Neural cell (in vitro differentiated cells): Measurements from ENCODE around the gene DZIP1.

Experiments
- EP300 ChIP-seq: fragments of 450-650 bp; conservative IDR thresholded peaks from 2 replicates; pipeline ENCODE4 v1.6.1; 2014; ENCODE audit warnings: antibody characterized with exemption, mild to moderate bottlenecking, moderate library complexity; ENCODE audit not compliant: poor library complexity, severe bottlenecking
- MXI1 ChIP-seq: fragments of 450-650 bp; conservative IDR thresholded peaks from 2 replicates; pipeline ENCODE4 v1.6.1; 2014; ENCODE audit warnings: antibody characterized with exemption, mild to moderate bottlenecking; ENCODE audit not compliant: poor library complexity, severe bottlenecking
- POLR2AphosphoS5 ChIP-seq: IDR thresholded peaks from 2 replicates; pipeline ENCODE4 v1.6.1; 2012
- TAF1 ChIP-seq: IDR thresholded peaks from 2 replicates; pipeline ENCODE4 v1.6.1; 2012; ENCODE audit warnings: low read depth
- TF ChIP-seq, protein P1 (sequence below): fragments of 450-650 bp; IDR thresholded peaks from 2 replicates; pipeline ENCODE4 v1.5.1; 2014; ENCODE audit warnings: antibody characterized with exemption, mild to moderate bottlenecking, moderate library complexity; ENCODE audit not compliant: poor library complexity, severe bottlenecking
- TF ChIP-seq, protein P2 (sequence below): IDR thresholded peaks from 2 replicates; pipeline ENCODE4 v1.6.1; 2012; ENCODE audit warnings: borderline replicate concordance

DNA sequence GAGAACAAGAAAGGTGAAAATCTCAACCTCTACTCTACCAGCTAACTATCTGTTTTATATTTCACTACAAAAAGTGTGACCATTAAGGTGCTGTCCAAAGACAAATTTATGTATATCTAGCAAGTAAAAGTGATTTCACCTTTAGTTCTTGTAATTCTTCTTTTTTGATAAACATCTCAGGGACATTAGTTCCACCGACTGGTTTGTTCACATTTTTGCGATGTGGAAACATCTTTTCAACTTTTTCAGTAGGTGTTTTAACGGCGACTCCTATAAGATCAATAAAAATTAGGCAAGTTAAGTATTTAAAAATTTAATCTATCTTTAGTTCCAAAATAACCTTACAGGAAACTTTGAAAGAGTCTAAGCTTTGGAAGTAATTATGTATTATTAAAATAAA, 58.6 kb downstream of the DZIP1 start:
- TF ChIP-seq POLR2AphosphoS5 (no peak), TAF1 (no peak), EP300 (no peak), MXI1 (no peak)
- TF ChIP-seq, protein P1, sequence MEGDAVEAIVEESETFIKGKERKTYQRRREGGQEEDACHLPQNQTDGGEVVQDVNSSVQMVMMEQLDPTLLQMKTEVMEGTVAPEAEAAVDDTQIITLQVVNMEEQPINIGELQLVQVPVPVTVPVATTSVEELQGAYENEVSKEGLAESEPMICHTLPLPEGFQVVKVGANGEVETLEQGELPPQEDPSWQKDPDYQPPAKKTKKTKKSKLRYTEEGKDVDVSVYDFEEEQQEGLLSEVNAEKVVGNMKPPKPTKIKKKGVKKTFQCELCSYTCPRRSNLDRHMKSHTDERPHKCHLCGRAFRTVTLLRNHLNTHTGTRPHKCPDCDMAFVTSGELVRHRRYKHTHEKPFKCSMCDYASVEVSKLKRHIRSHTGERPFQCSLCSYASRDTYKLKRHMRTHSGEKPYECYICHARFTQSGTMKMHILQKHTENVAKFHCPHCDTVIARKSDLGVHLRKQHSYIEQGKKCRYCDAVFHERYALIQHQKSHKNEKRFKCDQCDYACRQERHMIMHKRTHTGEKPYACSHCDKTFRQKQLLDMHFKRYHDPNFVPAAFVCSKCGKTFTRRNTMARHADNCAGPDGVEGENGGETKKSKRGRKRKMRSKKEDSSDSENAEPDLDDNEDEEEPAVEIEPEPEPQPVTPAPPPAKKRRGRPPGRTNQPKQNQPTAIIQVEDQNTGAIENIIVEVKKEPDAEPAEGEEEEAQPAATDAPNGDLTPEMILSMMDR, result no peak
- TF ChIP-seq, protein P2, sequence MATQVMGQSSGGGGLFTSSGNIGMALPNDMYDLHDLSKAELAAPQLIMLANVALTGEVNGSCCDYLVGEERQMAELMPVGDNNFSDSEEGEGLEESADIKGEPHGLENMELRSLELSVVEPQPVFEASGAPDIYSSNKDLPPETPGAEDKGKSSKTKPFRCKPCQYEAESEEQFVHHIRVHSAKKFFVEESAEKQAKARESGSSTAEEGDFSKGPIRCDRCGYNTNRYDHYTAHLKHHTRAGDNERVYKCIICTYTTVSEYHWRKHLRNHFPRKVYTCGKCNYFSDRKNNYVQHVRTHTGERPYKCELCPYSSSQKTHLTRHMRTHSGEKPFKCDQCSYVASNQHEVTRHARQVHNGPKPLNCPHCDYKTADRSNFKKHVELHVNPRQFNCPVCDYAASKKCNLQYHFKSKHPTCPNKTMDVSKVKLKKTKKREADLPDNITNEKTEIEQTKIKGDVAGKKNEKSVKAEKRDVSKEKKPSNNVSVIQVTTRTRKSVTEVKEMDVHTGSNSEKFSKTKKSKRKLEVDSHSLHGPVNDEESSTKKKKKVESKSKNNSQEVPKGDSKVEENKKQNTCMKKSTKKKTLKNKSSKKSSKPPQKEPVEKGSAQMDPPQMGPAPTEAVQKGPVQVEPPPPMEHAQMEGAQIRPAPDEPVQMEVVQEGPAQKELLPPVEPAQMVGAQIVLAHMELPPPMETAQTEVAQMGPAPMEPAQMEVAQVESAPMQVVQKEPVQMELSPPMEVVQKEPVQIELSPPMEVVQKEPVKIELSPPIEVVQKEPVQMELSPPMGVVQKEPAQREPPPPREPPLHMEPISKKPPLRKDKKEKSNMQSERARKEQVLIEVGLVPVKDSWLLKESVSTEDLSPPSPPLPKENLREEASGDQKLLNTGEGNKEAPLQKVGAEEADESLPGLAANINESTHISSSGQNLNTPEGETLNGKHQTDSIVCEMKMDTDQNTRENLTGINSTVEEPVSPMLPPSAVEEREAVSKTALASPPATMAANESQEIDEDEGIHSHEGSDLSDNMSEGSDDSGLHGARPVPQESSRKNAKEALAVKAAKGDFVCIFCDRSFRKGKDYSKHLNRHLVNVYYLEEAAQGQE, result no peak
